Endothelial cell of umbilical vein (primary cell): Measurements from ENCODE around the gene WASF2. TPM values are rescaled to one million over a fixed set of nuclear protein-coding genes. Genes with fewer than 3 reads are reported as not detected.

ENCODE experiments used
- BruUV-seq: library from RNA; stranded (reverse); fragments of 400-500 nt; replicated peaks from 2 replicates; lab custom pipeline; 2021; lab: Mats Ljungman, UMichigan
- CTCF ChIA-PET: fragments of 300-600, 350-600 bp; sonication (Branson Sonifier 250); formaldehyde crosslinking; loops from one replicate; lab custom pipeline; 2021; ENCODE audit warnings: antibody characterized with exemption, inconsistent platforms; lab: Charles Lee
- POLR2A ChIA-PET: fragments of 300-600, 350-600 bp; sonication (Branson Sonifier 250); formaldehyde crosslinking; loops from one replicate; lab custom pipeline; 2021; ENCODE audit warnings: antibody characterized with exemption, inconsistent platforms; lab: Charles Lee
- DNase-seq: peaks from one replicate; pipeline ENCODE4 v3.0.0-alpha.2; 2011; ENCODE audit warnings: low read depth, low spot score
- FAIRE-seq: peaks from 2 replicates; lab custom pipeline; 2011; peaks lifted over from hg19 to GRCh38; lab: Jason Lieb, UNC
- H2AFZ ChIP-seq: 2 replicates; pipeline ENCODE4 v1.6.0; 2012; ENCODE audit warnings: low read depth, low read length, control low read depth, inconsistent platforms
- H3K27ac ChIP-seq: 2 replicates; pipeline ENCODE4 v1.5.1; 2011; ENCODE audit warnings: low read depth, mild to moderate bottlenecking, control low read depth, low read length, moderate library complexity; ENCODE audit not compliant: insufficient read depth
- H3K27me3 ChIP-seq, 2 experiments: 2 replicates each; pipeline versions ENCODE4 v1.6.0 to v1.6.1; 2011; ENCODE audit warnings: low read length in 2 of 2, mixed read lengths in 1 of 2; ENCODE audit not compliant: control insufficient read depth in 2 of 2, insufficient read depth in 2 of 2
- H3K36me3 ChIP-seq, 2 experiments: 2 replicates in 1 of 2; 3 replicates in 1 of 2; pipeline ENCODE4 v1.5.1; 2011; ENCODE audit warnings: low read length in 2 of 2, mild to moderate bottlenecking in 1 of 2, moderate library complexity in 1 of 2; ENCODE audit not compliant: control insufficient read depth in 2 of 2, insufficient read depth in 2 of 2; ENCODE audit errors: extremely low read depth in 1 of 2
- H3K4me1 ChIP-seq: 3 replicates; pipeline ENCODE4 v1.5.1; 2011; ENCODE audit warnings: mild to moderate bottlenecking, low read length; ENCODE audit not compliant: control insufficient read depth, insufficient read depth; ENCODE audit errors: extremely low read depth
- H3K4me2 ChIP-seq: 2 replicates; pipeline ENCODE4 v1.6.1; 2011; ENCODE audit warnings: low read length, control low read depth, mixed read lengths; ENCODE audit not compliant: insufficient read depth
- H3K4me3 ChIP-seq, 3 experiments: fragments of 200-600 bp in 1 of 3; sonication (generic), shearing (Covaris generic) in 1 of 3; replicated peaks in 1 of 3; 2 replicates each; pipeline ENCODE4 v1.5.1; 2011 to 2016; ENCODE audit warnings: control low read depth in 3 of 3, low read length in 3 of 3, mild to moderate bottlenecking in 2 of 3, inconsistent platforms in 1 of 3, low read depth in 1 of 3, moderate library complexity in 1 of 3; ENCODE audit not compliant: insufficient read depth in 1 of 3
- H3K79me2 ChIP-seq: 2 replicates; pipeline ENCODE4 v1.6.0; 2012; ENCODE audit warnings: low read length, inconsistent platforms; ENCODE audit not compliant: control insufficient read depth, insufficient read depth
- H3K9ac ChIP-seq: replicated peaks from 2 replicates; pipeline ENCODE3; 2011; ENCODE audit warnings: low read length, control low read depth; ENCODE audit not compliant: insufficient read depth; ENCODE audit errors: extremely low read depth
- H3K9me1 ChIP-seq: replicated peaks from 3 replicates; pipeline ENCODE4 v1.6.0; 2011; ENCODE audit warnings: mild to moderate bottlenecking, low read length; ENCODE audit not compliant: control insufficient read depth, insufficient read depth; ENCODE audit errors: extremely low read depth
- H3K9me3 ChIP-seq: replicated peaks from 2 replicates; pipeline ENCODE4 v1.5.1; 2012; ENCODE audit warnings: low read length, inconsistent platforms; ENCODE audit not compliant: control insufficient read depth, insufficient read depth
- H4K20me1 ChIP-seq: replicated peaks from 2 replicates; pipeline ENCODE3; 2011; ENCODE audit warnings: mild to moderate bottlenecking, low read length; ENCODE audit not compliant: control insufficient read depth, insufficient read depth; ENCODE audit errors: extremely low read depth
- CTCF ChIP-seq, 2 donors: IDR thresholded peaks; 1 replicate in 1 of 2; 2 replicates in 1 of 2; pipeline ENCODE4 v1.5.1; 2011; ENCODE audit warnings: low read length in 2 of 2, mild to moderate bottlenecking in 2 of 2, moderate library complexity in 2 of 2, control low read depth in 1 of 2, inconsistent platforms in 1 of 2, low read depth in 1 of 2; ENCODE audit not compliant: insufficient read depth in 1 of 2; ENCODE audit errors: extremely low read depth in 1 of 2
- EZH2 ChIP-seq: IDR thresholded peaks from 2 replicates; pipeline ENCODE4 v1.6.1; 2012; ENCODE audit warnings: borderline replicate concordance, low read depth, mild to moderate bottlenecking, moderate library complexity, low read length, inconsistent platforms; ENCODE audit not compliant: severe bottlenecking
- FOS ChIP-seq: IDR thresholded peaks from 2 replicates; pipeline ENCODE4 v1.6.1; 2011; ENCODE audit warnings: mild to moderate bottlenecking, low read length, moderate library complexity, borderline replicate concordance; ENCODE audit not compliant: insufficient read depth
- GATA2 ChIP-seq: IDR thresholded peaks from 2 replicates; pipeline ENCODE4 v1.7.0; 2011; ENCODE audit warnings: low read depth, mild to moderate bottlenecking, moderate library complexity, mixed read lengths, low read length; ENCODE audit not compliant: insufficient read length, insufficient read depth
- MAX ChIP-seq: IDR thresholded peaks from 2 replicates; pipeline ENCODE4 v1.6.1; 2011; ENCODE audit not compliant: insufficient read depth, insufficient read length
- MYC ChIP-seq: IDR thresholded peaks from one replicate; pipeline ENCODE4 v1.6.1; 2011; ENCODE audit warnings: mild to moderate bottlenecking, low read depth, low read length
- POLR2A ChIP-seq: IDR thresholded peaks from 2 replicates; pipeline ENCODE4 v1.6.1; 2012; ENCODE audit warnings: low read depth, mild to moderate bottlenecking, control low read depth, low read length
- dilution Hi-C: fragments of 300-500 bp; cut with MboI; formaldehyde crosslinking; loops from one replicate; pipeline ENCODE4 v1.15.0; 2019; ENCODE audit warnings: low sequenced_read_pairs; ENCODE audit not compliant: extremely low pct_ligation_motif_present
- intact Hi-C: fragments of 100-400 bp; cut with micrococcal nuclease; formaldehyde crosslinking; loops from one replicate; pipeline ENCODE4 v1.10.0; 2022
- polyA plus RNA-seq, 4 experiments: library from polyadenylated mRNA; depleted of rRNA in 3 of 4; stranded (reverse) in 3 of 4; unstranded in 1 of 4; fragments of >200 nt; gene quantifications; 2 replicates each; pipeline versions ENCODE4 v1.2.1 to v1.2.3, GENCODE V29; 2011 to 2012; ENCODE audit warnings: missing spikeins in 1 of 4
- total RNA-seq: library from RNA; stranded (reverse); gene quantifications from 2 replicates; pipeline ENCODE4 v1.2.3, GENCODE V29; 2021

The WASF2 gene
- total and polyA plus RNA-seq, 2 donors (not counting 3 experiments of a cell fraction or from before 2014, with no cell fraction given), result 76.9 to 172 TPM

DNA sequence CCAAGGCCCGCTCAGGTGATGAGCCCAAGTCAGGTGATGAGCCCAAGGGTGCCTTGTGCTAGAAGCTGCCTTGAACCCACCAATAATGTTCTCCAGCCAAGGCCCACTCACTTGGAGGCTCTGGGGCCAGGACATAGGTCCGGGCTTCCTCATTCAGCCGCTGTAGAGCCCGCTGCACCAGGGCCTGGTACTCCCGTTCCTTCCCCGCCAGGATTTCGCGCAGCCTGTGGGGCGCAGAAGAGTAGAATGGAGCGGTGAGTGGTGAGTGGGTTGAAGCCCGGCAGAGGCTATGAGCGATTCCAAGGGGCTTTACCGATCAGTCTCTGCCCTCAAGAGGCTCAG, 133.7 kb downstream of the WASF2 start:
- DNase-seq (no peak), FAIRE-seq (no peak)
- Histone ChIP-seq H3K4me1 (no peaks in the 10 kb centered on the region), H3K27ac (no peak overlapping the region), H3K9me3 (no peaks in the 10 kb centered on the region), H3K36me3 (peaks cover 0 to 2% of the 10 kb centered on the region in 2 experiments), H4K20me1 (no peaks in the 10 kb centered on the region), H3K27me3 (no peaks in the 10 kb centered on the region), H2AFZ (no peak overlapping the region), H3K4me3 (no peak overlapping the region), H3K79me2 (no peaks in the 10 kb centered on the region), H3K4me2 (no peak overlapping the region), H3K9me1 (no peaks in the 10 kb centered on the region), H3K9ac (no peak overlapping the region)
- intact Hi-C loops (no loop called here), dilution Hi-C loops (no loop called here)
- ChIA-PET CTCF (interaction anchor here (1.5 to 5.5 kb wide), 6 partner anchors 10 to 250 kb away, joined by 4 to 54 read pairs (median 20); partner anchors contain the start of gene MAP3K6), POLR2A (no interaction called here)
- TF ChIP-seq MYC (no peak), MAX (no peak), CTCF (IDR thresholded peaks at IDR 0.05; ENCODE audit: extremely low read depth in 1 of 2, insufficient read depth in 1 of 2, low read depth in 1 of 2, low read length in 2 of 2) (no peak), POLR2A (no peak), FOS (no peak), GATA2 (no peak), EZH2 (no peak)
- BruUV-seq, result no TSS peak
